Transverse colon (tissue), 4 donors: ENCODE results near the gene SCGB1D4. TPM values are rescaled to one million over a fixed set of nuclear protein-coding genes. Genes with fewer than 3 reads are reported as not detected.
"Not testable (repeated sequence)": the region's sequence is repeated elsewhere in the genome, so short reads cannot be mapped to it uniquely, and the experiment has no call there.

Experiments
- DNase-seq: peaks from one replicate; pipeline ENCODE4 v3.0.0-alpha.2; 2019
- H3K27ac ChIP-seq, 4 donors: fragments of 200-600 bp; sonication (generic); 2 replicates each; pipeline ENCODE4 v1.5.1; 2016 to 2018; ENCODE audit warnings: inconsistent platforms in 4 of 4
- H3K27me3 ChIP-seq: fragments of 200-600 bp; sonication (generic); 2 replicates; pipeline ENCODE4 v1.5.1; 2017; ENCODE audit warnings: inconsistent platforms
- H3K36me3 ChIP-seq, 4 donors: fragments of 200-600 bp; sonication (generic); 2 replicates each; pipeline ENCODE4 v1.5.1; 2017 to 2019; ENCODE audit warnings: inconsistent platforms in 4 of 4
- H3K4me1 ChIP-seq, 4 donors: fragments of 200-600 bp; sonication (generic); 2 replicates each; pipeline ENCODE4 v1.5.1; 2017 to 2020; ENCODE audit warnings: inconsistent platforms in 4 of 4
- H3K4me3 ChIP-seq, 4 donors: fragments of 200-600 bp; sonication (generic); 1 replicate in 1 of 4; 2 replicates in 3 of 4; pipeline versions ENCODE4 v1.5.1 to v1.6.1; 2017 to 2019; ENCODE audit warnings: inconsistent platforms in 4 of 4
- H3K9me3 ChIP-seq, 2 donors: fragments of 200-600 bp; sonication (generic); 2 replicates each; pipeline ENCODE4 v1.5.1; 2017 to 2019; ENCODE audit warnings: inconsistent platforms in 2 of 2
- EP300 ChIP-seq: sonication (generic); formaldehyde crosslinking; IDR thresholded peaks from one replicate; pipeline ENCODE4 v1.6.1; 2017; ENCODE audit warnings: antibody characterized with exemption, low read depth
- POLR2A ChIP-seq: fragments of 450-650 bp; IDR thresholded peaks from one replicate; pipeline ENCODE4 v1.6.1; 2016; ENCODE audit warnings: antibody characterized with exemption, mild to moderate bottlenecking, moderate library complexity
- POLR2AphosphoS5 ChIP-seq, 3 donors: sonication (generic); formaldehyde crosslinking; IDR thresholded peaks; one replicate each; pipeline ENCODE4 v1.6.1; 2016; ENCODE audit warnings: antibody characterized with exemption in 3 of 3
- WGBS, 2 donors: methylation state at CpG; one replicate each; pipeline ENCODE4 v1.1.5; 2018; ENCODE audit warnings: low coverage in 1 of 2; 5-methylcytosine and 5-hydroxymethylcytosine counted together
- in situ Hi-C, 4 donors: fragments of 200-750 bp; cut with MboI; loops; one replicate each; pipeline versions ENCODE4 v1.15.0 to v1.15.1; 2017; ENCODE audit warnings: low sequenced_read_pairs in 3 of 4, low pct_ligation_motif_present in 1 of 4, low pct_unique_long_range_greater_than_20kb in 1 of 4
- intact Hi-C: fragments of 100-400 bp; cut with DNase I; formaldehyde crosslinking; loops from one replicate; pipeline ENCODE4 v1.15.1; 2023; ENCODE audit warnings: low total_unique reads
- total RNA-seq, 4 donors: library from RNA; depleted of rRNA; stranded (reverse); fragments of >200 nt; gene quantifications; one replicate each; pipeline ENCODE4 v1.1.0, GENCODE V29; 2016
- TF ChIP-seq, protein P1 (sequence below), 5 experiments: fragments of 200-600 bp in 3 of 5; fragments of 450-650 bp in 2 of 5; sonication (generic) in 3 of 5; IDR thresholded peaks; 1 replicate in 2 of 5; 2 replicates in 3 of 5; pipeline ENCODE4 v1.5.1; 2016 to 2017; ENCODE audit warnings: antibody characterized with exemption in 5 of 5, inconsistent platforms in 3 of 5, mild to moderate bottlenecking in 2 of 5, moderate library complexity in 1 of 5

The SCGB1D4 gene
- total RNA-seq, 4 donors from 2014 or later: not detected

DNA sequence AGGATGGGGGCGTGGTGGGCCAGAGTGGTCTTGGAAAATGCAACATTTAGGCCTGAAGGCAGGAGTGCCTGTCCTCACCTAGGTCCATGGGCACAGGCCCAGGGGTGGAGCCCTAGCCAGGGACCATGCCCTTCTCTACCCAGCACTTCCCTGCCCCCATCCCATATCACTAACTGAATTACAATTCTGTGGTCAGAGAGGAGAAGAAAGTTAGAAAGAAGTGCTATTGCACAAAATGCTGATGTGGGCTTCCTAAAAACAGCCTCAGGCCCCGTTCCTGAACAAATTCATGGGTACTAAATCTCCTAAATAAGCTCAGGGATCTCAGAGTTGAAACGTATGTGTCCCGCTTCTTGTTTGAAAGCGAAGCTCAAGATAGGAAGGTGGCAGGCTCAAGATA, 34.9 kb upstream of the SCGB1D4 start:
- intact Hi-C loops: no loop called here
- 55 to 81% methylated on average over 2 to 5 of the region's 5 CpGs for WGBS, 2 donors
- DNase-seq: no peak

DNA sequence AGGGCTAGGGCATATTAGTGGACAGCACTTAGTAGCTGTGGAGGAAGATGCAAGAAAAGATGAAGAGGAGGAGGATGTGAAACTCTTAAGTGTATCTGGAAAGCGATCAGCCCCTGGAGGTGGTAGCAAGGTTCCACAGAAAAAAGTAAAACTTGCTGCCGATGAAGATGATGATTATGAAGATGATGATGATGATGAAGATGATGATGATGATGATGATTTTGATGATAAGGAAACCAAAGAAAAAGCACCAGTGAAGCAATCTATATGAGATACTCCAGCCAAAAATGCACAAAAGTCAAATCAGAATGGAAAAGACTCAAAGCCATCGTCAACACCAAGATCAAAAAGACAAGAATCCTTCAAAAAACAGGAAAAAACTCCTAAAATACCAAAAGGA, 32.4 kb upstream of the SCGB1D4 start:
- intact Hi-C loops, H3K36me3 ChIP-seq: not testable (repeated sequence)
- whole genome bisulfite sequencing, 2 donors: 70 to 93% methylated on average over 3 of the region's 3 CpGs

More for the DNA sequence above, 34.9 kb upstream of the SCGB1D4 start:
- in situ Hi-C loops: no loop called here
- no peak for TF ChIP-seq POLR2AphosphoS5 (IDR thresholded peaks at IDR 0.05)
- TF ChIP-seq, protein P1, sequence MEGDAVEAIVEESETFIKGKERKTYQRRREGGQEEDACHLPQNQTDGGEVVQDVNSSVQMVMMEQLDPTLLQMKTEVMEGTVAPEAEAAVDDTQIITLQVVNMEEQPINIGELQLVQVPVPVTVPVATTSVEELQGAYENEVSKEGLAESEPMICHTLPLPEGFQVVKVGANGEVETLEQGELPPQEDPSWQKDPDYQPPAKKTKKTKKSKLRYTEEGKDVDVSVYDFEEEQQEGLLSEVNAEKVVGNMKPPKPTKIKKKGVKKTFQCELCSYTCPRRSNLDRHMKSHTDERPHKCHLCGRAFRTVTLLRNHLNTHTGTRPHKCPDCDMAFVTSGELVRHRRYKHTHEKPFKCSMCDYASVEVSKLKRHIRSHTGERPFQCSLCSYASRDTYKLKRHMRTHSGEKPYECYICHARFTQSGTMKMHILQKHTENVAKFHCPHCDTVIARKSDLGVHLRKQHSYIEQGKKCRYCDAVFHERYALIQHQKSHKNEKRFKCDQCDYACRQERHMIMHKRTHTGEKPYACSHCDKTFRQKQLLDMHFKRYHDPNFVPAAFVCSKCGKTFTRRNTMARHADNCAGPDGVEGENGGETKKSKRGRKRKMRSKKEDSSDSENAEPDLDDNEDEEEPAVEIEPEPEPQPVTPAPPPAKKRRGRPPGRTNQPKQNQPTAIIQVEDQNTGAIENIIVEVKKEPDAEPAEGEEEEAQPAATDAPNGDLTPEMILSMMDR (IDR thresholded peaks at IDR 0.05): no peak
- no peak for TF ChIP-seq EP300
- no peak for TF ChIP-seq POLR2A
- Histone ChIP-seq H3K27me3 (no peaks in the 10 kb centered on the region), H3K27ac (no peak overlapping the region), H3K9me3 (no peaks in the 10 kb centered on the region), H3K36me3 (no peaks in the 10 kb centered on the region), H3K4me1 (peaks cover 5 to 11% (median 7%) of the 10 kb centered on the region in 4 donors), H3K4me3 (no peak overlapping the region)

DNA sequence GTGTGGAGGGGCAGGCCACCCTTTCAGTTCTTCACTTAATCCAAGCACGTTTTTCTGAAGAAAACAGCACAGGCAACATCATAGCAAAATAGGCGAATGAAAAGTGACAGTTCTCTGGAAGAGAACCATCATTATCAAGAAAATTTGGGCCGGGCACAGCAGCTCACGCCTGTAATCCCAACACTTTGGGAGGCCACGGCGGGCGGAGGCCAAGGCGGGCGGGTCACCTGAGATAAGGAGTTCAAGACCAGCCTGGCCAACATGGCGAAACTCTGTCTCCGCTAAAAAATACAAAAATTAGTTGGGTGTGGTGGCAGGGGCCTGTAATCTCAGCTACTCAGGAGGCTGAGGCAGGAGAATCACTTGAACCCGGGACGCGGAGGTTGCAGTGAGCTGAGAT, 28.7 kb upstream of the SCGB1D4 start:
- H3K9me3 ChIP-seq, H3K27ac ChIP-seq, H3K27me3 ChIP-seq, in situ Hi-C loops, H3K4me3 ChIP-seq, H3K36me3 ChIP-seq, intact Hi-C loops, DNase-seq: not testable (repeated sequence)
- WGBS, 2 donors: 89 to 90% methylated on average over 2 to 14 of the region's 14 CpGs
- H3K4me1 ChIP-seq: peaks cover 0 to 13% (median 5%) of the 10 kb centered on the region in 4 donors

More for the DNA sequence above, 32.4 kb upstream of the SCGB1D4 start:
- DNase-seq, H3K27ac ChIP-seq, in situ Hi-C loops, H3K27me3 ChIP-seq, H3K9me3 ChIP-seq, H3K4me3 ChIP-seq, H3K4me1 ChIP-seq: not testable (repeated sequence)

DNA sequence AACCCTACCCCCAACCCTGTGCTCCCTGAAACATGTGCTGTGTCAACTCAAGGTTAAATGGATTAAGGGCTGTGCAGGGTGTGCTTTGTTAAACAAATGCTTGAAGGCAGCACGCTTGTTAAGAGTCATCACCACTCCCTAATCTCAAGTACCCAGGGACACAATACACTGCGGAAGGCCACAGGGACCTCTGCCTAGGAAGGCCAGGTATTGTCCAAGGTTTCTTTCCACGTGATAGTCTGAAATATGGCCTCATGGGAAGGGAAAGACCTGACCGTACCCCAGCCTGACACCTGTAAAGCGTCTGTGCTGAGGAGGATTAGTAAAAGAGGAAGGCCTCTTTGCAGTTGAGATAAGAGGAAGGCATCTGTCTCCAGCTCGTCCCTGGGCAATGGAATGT, 27.8 kb upstream of the SCGB1D4 start:
- intact Hi-C loops, H3K4me3 ChIP-seq, H3K36me3 ChIP-seq, DNase-seq, H3K9me3 ChIP-seq, in situ Hi-C loops, H3K27me3 ChIP-seq: not testable (repeated sequence)
- peak overlapping the region in 1 of 4 donors; percentile 41 for H3K27ac ChIP-seq
- H3K4me1 ChIP-seq: peaks cover 0 to 14% (median 7%) of the 10 kb centered on the region in 4 donors
- 0 to 24% methylated on average over 1 to 6 of the region's 6 CpGs for WGBS, 2 donors

DNA sequence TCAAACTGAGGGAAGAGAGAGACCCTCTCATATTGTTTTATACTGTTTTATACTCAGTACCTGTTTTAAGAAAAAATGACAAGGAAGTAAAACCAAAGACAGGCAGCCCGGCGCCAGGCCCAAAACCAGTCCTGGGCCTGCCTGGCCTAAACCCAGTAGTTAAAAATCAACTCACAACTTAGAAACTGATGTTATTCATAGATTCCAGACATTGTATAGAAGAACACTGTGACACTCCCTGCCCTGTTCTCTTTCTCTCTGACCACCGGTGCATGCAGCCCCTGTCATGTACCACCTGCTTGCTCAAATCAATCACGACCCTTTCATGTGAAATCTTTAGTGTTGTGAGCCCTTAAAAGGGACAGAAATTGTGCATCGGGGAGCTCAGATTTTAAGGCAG, 26.9 kb upstream of the SCGB1D4 start:
- H3K4me3 ChIP-seq, in situ Hi-C loops, H3K36me3 ChIP-seq, intact Hi-C loops, DNase-seq, H3K27me3 ChIP-seq, H3K9me3 ChIP-seq: not testable (repeated sequence)
- H3K4me1 ChIP-seq: peaks cover 0 to 14% (median 7%) of the 10 kb centered on the region in 4 donors
- WGBS, 2 donors: 36 to 50% methylated on average over 4 to 5 of the region's 5 CpGs
- H3K27ac ChIP-seq: peak overlapping the region in 3 of 4 donors; percentile 12 to 41 (median 13)

DNA sequence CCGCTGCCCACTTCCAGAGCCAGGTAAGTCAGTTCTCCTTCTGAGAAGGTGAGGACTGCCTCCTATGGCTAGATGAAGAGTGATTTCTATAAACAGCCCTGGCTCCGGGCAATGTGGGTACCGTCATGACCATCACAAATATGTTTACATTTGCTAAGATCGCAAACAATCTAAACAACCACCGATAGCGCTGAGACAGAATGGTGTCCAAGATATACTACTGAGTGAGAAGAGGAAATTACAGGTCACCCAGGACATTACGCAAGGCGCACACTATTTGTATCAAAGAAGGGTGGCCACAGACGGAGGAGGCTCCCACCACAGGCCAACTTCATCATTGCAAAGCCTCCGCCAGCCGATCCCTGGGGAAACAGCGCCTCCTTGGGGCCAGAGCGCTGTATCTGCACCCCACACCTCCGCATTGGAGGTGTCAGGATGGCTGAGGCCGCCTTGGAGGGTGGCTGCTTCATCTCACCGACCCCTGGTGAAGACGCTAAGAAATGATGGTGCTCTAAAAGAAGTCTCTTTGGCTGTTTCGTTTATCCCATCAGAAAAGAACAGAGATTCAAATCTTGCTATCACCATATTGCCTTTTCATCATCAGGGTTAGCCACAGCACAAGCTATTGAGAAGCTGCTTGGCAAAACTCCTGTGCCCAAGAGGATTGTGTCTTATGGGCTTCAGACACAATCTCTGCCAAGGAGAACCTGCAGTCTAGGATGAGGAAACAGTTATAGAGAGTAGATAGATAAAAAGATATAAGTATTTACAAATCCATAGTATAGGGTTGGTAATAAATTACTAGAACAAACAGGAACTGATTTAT, 26.1 kb upstream of the SCGB1D4 start:
- DNase-seq: peak; percentile 20
- in situ Hi-C loops: loop anchor here in 2 of 4 donors (25.0 kb wide), 2 partner anchors 113 to 463 kb away; partner anchors contain the start of gene SCGB2A1 (in 1 of the 2)

More for the DNA sequence above, 26.1 kb upstream of the SCGB1D4 start:
- H3K27me3 ChIP-seq: peaks cover 4% of the 10 kb centered on the region
- no peak for TF ChIP-seq POLR2AphosphoS5 (IDR thresholded peaks at IDR 0.05)
- TF ChIP-seq, protein P1 (IDR thresholded peaks at IDR 0.05): peak in 4 of 5 experiments; percentile 23 to 43 (median 36)
- peaks cover 0 to 14% (median 7%) of the 10 kb centered on the region in 4 donors for H3K4me1 ChIP-seq
- H3K27ac ChIP-seq: no peak overlapping the region
- no peak overlapping the region for H3K4me3 ChIP-seq
- no peaks in the 10 kb centered on the region for H3K9me3 ChIP-seq
- 69% methylated on average over 18 of the region's 18 CpGs; no CpG with 5 or more reads in 1 of the 2 donors for WGBS, 2 donors
- no peaks in the 10 kb centered on the region for H3K36me3 ChIP-seq
- intact Hi-C loops: no loop called here
